ENCODE data around the gene ITGA1.

GRCh38 chr5:52824827-52825226 lies 37.1 kb downstream of the ITGA1 start:
- no peak for TF ChIP-seq RARB (CRISPR knock-in tag; IDR thresholded peaks at IDR 0.05)
- no peak for TF ChIP-seq SNAI2 (CRISPR knock-in tag; IDR thresholded peaks at IDR 0.05)
- TF ChIP-seq ISL1 (CRISPR knock-in tag; IDR thresholded peaks at IDR 0.05), result no peak
- TF ChIP-seq ZFP30 (CRISPR knock-in tag; IDR thresholded peaks at IDR 0.05), result no peak
- no peak for TF ChIP-seq PPARA (CRISPR knock-in tag; IDR thresholded peaks at IDR 0.05; ENCODE audit: borderline replicate concordance)
- TF ChIP-seq ARNTL (CRISPR knock-in tag; IDR thresholded peaks at IDR 0.05; ENCODE audit: borderline replicate concordance, low read depth), result no peak

Measured in SK-N-SH treated with all-trans-retinoic acid at 6 μM for 48 hours (cell line).